Measurements from ENCODE around the gene IL16.

IL16 gene

GRCh38 chr15:81268340-81268739 lies 71.7 kb downstream of the IL16 start:
- no peak for TF ChIP-seq CTCF (IDR thresholded peaks at IDR 0.05; ENCODE audit: low read depth, low read length, missing control alignments)
- DNase-seq (ENCODE audit: low read depth): no peak
- H3K4me3 ChIP-seq (ENCODE audit: low read depth, low read length): no peak overlapping the region
- in situ Hi-C loops (cut with HindIII; ENCODE audit: low sequenced_read_pairs): loop anchor here (10.0 kb wide), 1 partner anchor 94 kb away; no protein-coding TSS in a partner anchor

GRCh38 chr15:81268881-81269601 lies 72.4 kb downstream of the IL16 start:
- DNase-seq (ENCODE audit: low read depth): no peak
- in situ Hi-C loops (cut with HindIII; ENCODE audit: low sequenced_read_pairs): loop anchor here (10.0 kb wide), 1 partner anchor 94 kb away; no protein-coding TSS in a partner anchor
- no peak overlapping the region for H3K4me3 ChIP-seq (ENCODE audit: low read depth, low read length)
- TF ChIP-seq CTCF (IDR thresholded peaks at IDR 0.05; ENCODE audit: low read depth, low read length, missing control alignments): no peak

- TF ChIP-seq CTCF (IDR thresholded peaks at IDR 0.05; ENCODE audit: low read depth, low read length, missing control alignments): no peak
- no peak for DNase-seq (ENCODE audit: low read depth)
- in situ Hi-C loops (cut with HindIII; ENCODE audit: low sequenced_read_pairs): no loop called here
- no peak overlapping the region for H3K4me3 ChIP-seq (ENCODE audit: low read depth, low read length)
Measured at GRCh38 chr15:81270188-81270587, 73.5 kb downstream of the IL16 start.

GRCh38 chr15:81270781-81271491 lies 74.3 kb downstream of the IL16 start:
- no peak for DNase-seq (ENCODE audit: low read depth)
- no peak overlapping the region for H3K4me3 ChIP-seq (ENCODE audit: low read depth, low read length)
- in situ Hi-C loops (cut with HindIII; ENCODE audit: low sequenced_read_pairs): no loop called here
- TF ChIP-seq CTCF (IDR thresholded peaks at IDR 0.05; ENCODE audit: low read depth, low read length, missing control alignments): no peak

- TF ChIP-seq CTCF (IDR thresholded peaks at IDR 0.05; ENCODE audit: low read depth, low read length, missing control alignments): no peak
- no peak overlapping the region for H3K4me3 ChIP-seq (ENCODE audit: low read depth, low read length)
- in situ Hi-C loops (cut with HindIII; ENCODE audit: low sequenced_read_pairs): no loop called here
- DNase-seq (ENCODE audit: low read depth): no peak
Measured at GRCh38 chr15:81271761-81272644, 75.3 kb downstream of the IL16 start.

- in situ Hi-C loops (cut with HindIII; ENCODE audit: low sequenced_read_pairs): no loop called here
- no peak for DNase-seq (ENCODE audit: low read depth)
- no peak overlapping the region for H3K4me3 ChIP-seq (ENCODE audit: low read depth, low read length)
- TF ChIP-seq CTCF (IDR thresholded peaks at IDR 0.05; ENCODE audit: low read depth, low read length, missing control alignments): no peak
Measured at GRCh38 chr15:81273200-81273599, 76.5 kb downstream of the IL16 start.

All from astrocyte of the cerebellum (primary cell).